Loucy (cell line): ENCODE measurements around the gene LIN52.

Source experiments
- CTCF ChIP-seq: fragments of 200-600 bp; sonication (generic); conservative IDR thresholded peaks from 2 replicates; pipeline ENCODE4 v1.5.1; 2014; ENCODE audit warnings: mild to moderate bottlenecking, antibody characterized with exemption, low read length
- EZH2phosphoT487 ChIP-seq: fragments of 200-600 bp; IDR thresholded peaks from 2 replicates; pipeline ENCODE4 v1.6.1; 2018; ENCODE audit warnings: antibody characterized with exemption, mild to moderate bottlenecking, moderate library complexity, borderline replicate concordance

- TF ChIP-seq CTCF (no peak), EZH2phosphoT487 (no peak)
These were observed 163.3 kb downstream of the LIN52 start for GRCh38 chr14:74248017-74248416.
